HG03432 (cell line): ENCODE measurements around the gene DMTF1.

Experiments used
- ATAC-seq: cut with Tn5 transposase; IDR thresholded peaks from one replicate; pipeline ENCODE4 v1.9.1; 2021; ENCODE audit warnings: mild to moderate bottlenecking, moderate library complexity; ENCODE audit not compliant: unreplicated experiment

The DMTF1 gene

GRCh38 chr7:87144173-87144657 is 8.0 kb upstream of the DMTF1 start:
- ATAC-seq, result peak; percentile 98

- no peak for ATAC-seq
These were observed 5.4 kb upstream of the DMTF1 start for GRCh38 chr7:87146740-87147386.

- ATAC-seq, result no peak
These were observed 4.8 kb upstream of the DMTF1 start for GRCh38 chr7:87147500-87147899.

GRCh38 chr7:87148332-87148955 is 3.8 kb upstream of the DMTF1 start:
- no peak for ATAC-seq

- ATAC-seq, result no peak
These were observed 1.1 kb upstream of the DMTF1 start for GRCh38 chr7:87151002-87151728.

- peak; percentile 38 for ATAC-seq
These were observed 533 bp upstream of the DMTF1 start for GRCh38 chr7:87151729-87152111.

GRCh38 chr7:87152897-87153641 is 816 bp downstream of the DMTF1 start:
- ATAC-seq, result peak; percentile 14

- ATAC-seq, result no peak
These were observed 1.9 kb downstream of the DMTF1 start for GRCh38 chr7:87154166-87154565.

- no peak for ATAC-seq
These were observed 2.3 kb downstream of the DMTF1 start for GRCh38 chr7:87154569-87154968.

GRCh38 chr7:87155788-87156187 is 3.5 kb downstream of the DMTF1 start:
- no peak for ATAC-seq

- ATAC-seq, result no peak
These were observed 4.5 kb downstream of the DMTF1 start for GRCh38 chr7:87156709-87157108.

- no peak for ATAC-seq
These were observed 7.3 kb downstream of the DMTF1 start for GRCh38 chr7:87159538-87159937.

- no peak for ATAC-seq
These were observed 12.2 kb downstream of the DMTF1 start for GRCh38 chr7:87164433-87164832.

- no peak for ATAC-seq
These were observed 18.6 kb downstream of the DMTF1 start for GRCh38 chr7:87170828-87171227.

GRCh38 chr7:87171282-87171934 is 19.2 kb downstream of the DMTF1 start:
- ATAC-seq, result no peak

- no peak for ATAC-seq
These were observed 21.2 kb downstream of the DMTF1 start for GRCh38 chr7:87173471-87173870.

- ATAC-seq, result no peak
These were observed 26.1 kb downstream of the DMTF1 start for GRCh38 chr7:87178320-87178719.

- no peak for ATAC-seq
These were observed 26.9 kb downstream of the DMTF1 start for GRCh38 chr7:87179180-87179579.

- ATAC-seq, result no peak
These were observed 34.9 kb downstream of the DMTF1 start for GRCh38 chr7:87187120-87187519.

- peak; percentile 38 for ATAC-seq
These were observed 36.7 kb downstream of the DMTF1 start for GRCh38 chr7:87188930-87189329.

GRCh38 chr7:87190783-87191182 is 38.5 kb downstream of the DMTF1 start:
- ATAC-seq, result no peak
